Panc1 (cell line): ENCODE data around the gene PPIL1. TPM values are rescaled to one million over a fixed set of nuclear protein-coding genes. Genes with fewer than 3 reads are reported as not detected.

ENCODE experiments used
- ATAC-seq: fragments of 200-7000 bp; cut with Tn5 transposase; 2 replicates; pipeline ENCODE4 v1.9.1; 2020; ENCODE audit warnings: mild to moderate bottlenecking, moderate library complexity
- BruUV-seq: library from RNA; stranded (reverse); fragments of 400-500 nt; replicated peaks from 2 replicates; lab custom pipeline; 2021; lab: Mats Ljungman, UMichigan
- CTCF ChIA-PET: fragments of 300-600 bp; sonication (Branson Sonifier 250); formaldehyde crosslinking; loops from one replicate; lab custom pipeline; 2022; ENCODE audit warnings: antibody characterized with exemption; lab: Charles Lee
- POLR2A ChIA-PET: fragments of 300-600 bp; sonication (Branson Sonifier 250); formaldehyde crosslinking; loops from one replicate; lab custom pipeline; 2022; ENCODE audit warnings: antibody characterized with exemption; lab: Charles Lee
- DNase-seq: peaks from one replicate; pipeline ENCODE4 v3.0.0-alpha.2; 2010; ENCODE audit warnings: low read depth, low spot score
- H3K27ac ChIP-seq: 2 replicates; pipeline ENCODE4 v1.5.1; 2011; ENCODE audit warnings: mild to moderate bottlenecking, low read length, inconsistent platforms
- H3K27me3 ChIP-seq: fragments of 200-500 bp; sonication (Bioruptor generic); 2 replicates; pipeline ENCODE4 v1.6.0; 2014; ENCODE audit warnings: low read length, inconsistent platforms; ENCODE audit not compliant: control insufficient read depth, insufficient read depth
- H3K36me3 ChIP-seq: fragments of 200-500 bp; sonication (Bioruptor generic); 2 replicates; pipeline ENCODE4 v1.5.1; 2014; ENCODE audit warnings: inconsistent platforms, mild to moderate bottlenecking, low read length, moderate library complexity; ENCODE audit not compliant: control insufficient read depth, insufficient read depth
- H3K4me1 ChIP-seq: 2 replicates; pipeline ENCODE4 v1.5.1; 2011; ENCODE audit warnings: inconsistent platforms, mild to moderate bottlenecking, low read length, moderate library complexity; ENCODE audit not compliant: control insufficient read depth, insufficient read depth
- H3K4me3 ChIP-seq, 2 experiments: 2 replicates each; pipeline ENCODE4 v1.5.1; 2011 to 2012; ENCODE audit warnings: low read depth in 2 of 2, low read length in 2 of 2, mild to moderate bottlenecking in 2 of 2, inconsistent platforms in 1 of 2, moderate library complexity in 1 of 2
- H3K9me3 ChIP-seq: fragments of 200-500 bp; sonication (Bioruptor generic); 2 replicates; pipeline ENCODE4 v1.5.1; 2014; ENCODE audit warnings: low read depth, mild to moderate bottlenecking, inconsistent platforms, low read length, moderate library complexity; ENCODE audit not compliant: control insufficient read depth, insufficient read depth
- SIN3A ChIP-seq: IDR thresholded peaks from 2 replicates; pipeline ENCODE4 v1.6.1; 2012; ENCODE audit warnings: low read depth, mild to moderate bottlenecking, low read length, moderate library complexity, borderline replicate concordance; ENCODE audit not compliant: insufficient read depth
- TCF7L2 ChIP-seq: IDR thresholded peaks from 2 replicates; pipeline ENCODE4 v1.6.1; 2011; ENCODE audit warnings: mild to moderate bottlenecking, low read depth, low read length, inconsistent platforms
- in situ Hi-C: cut with HindIII; loops from 2 replicates; pipeline ENCODE4 v1.10.0; 2016; ENCODE audit warnings: low sequenced_read_pairs, low pct_unique_long_range_greater_than_20kb
- intact Hi-C: fragments of 100-400 bp; cut with micrococcal nuclease; formaldehyde crosslinking; loops from one replicate; pipeline ENCODE4 v1.10.0; 2022; ENCODE audit not compliant: unreplicated experiment
- total RNA-seq: library from RNA; stranded (reverse); gene quantifications from one replicate; pipeline ENCODE4 v1.2.1, GENCODE V29; 2021; ENCODE audit not compliant: unreplicated experiment
- TF ChIP-seq, protein P1 (sequence below), 2 experiments: IDR thresholded peaks; 2 replicates each; pipeline ENCODE4 v1.6.1; 2011 to 2012; ENCODE audit warnings: low read depth in 2 of 2, control low read depth in 1 of 2, low read length in 1 of 2, mild to moderate bottlenecking in 1 of 2, moderate library complexity in 1 of 2; ENCODE audit not compliant: insufficient read depth in 1 of 2
- TF ChIP-seq, protein P2 (sequence below): fragments of 450-650 bp; IDR thresholded peaks from 2 replicates; pipeline ENCODE4 v1.5.1; 2017; ENCODE audit warnings: mild to moderate bottlenecking

Gene PPIL1
- total RNA-seq, 1 experiment from 2014 or later, result 44.1 TPM

DNA sequence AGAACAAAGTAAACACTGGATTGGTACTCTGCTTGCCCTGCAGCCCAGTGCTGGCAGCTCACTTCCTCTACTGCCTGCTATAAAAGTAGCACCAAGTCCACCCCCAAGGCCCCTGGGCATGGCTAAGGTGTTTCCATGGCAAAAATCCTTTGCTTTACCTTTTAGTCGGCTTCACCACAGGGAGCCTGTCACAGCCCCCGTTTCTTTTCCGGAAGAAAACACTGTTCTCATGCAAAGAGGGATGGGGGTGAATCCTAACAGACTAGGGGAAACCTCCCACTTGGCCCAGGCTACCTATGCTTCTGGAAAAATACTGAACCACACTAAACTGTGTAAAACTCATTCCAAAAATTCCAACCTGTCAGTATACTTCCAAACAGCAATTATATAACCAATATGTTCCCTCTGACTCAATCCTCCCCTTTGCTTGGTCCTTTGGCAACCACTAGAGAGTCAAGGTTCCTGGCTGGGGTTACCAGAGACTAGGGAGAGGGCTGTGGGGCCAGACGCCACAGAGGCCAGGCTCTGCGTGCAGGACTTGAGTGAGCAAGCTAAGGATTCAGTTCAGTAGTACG lies 16.1 kb downstream of the PPIL1 start:
- ChIA-PET CTCF (interaction anchor here (0.7 kb wide), 1 partner anchor 142 kb away, joined by 3 read pairs; no protein-coding TSS in a partner anchor), POLR2A (no interaction called here)
- peak overlapping the region; percentile 67 for H3K27ac ChIP-seq
- ATAC-seq, result peak; percentile 93
- H3K4me1 ChIP-seq, result peaks cover 9% of the 10 kb centered on the region
- BruUV-seq, result no TSS peak
- H3K36me3 ChIP-seq, result peaks cover 11% of the 10 kb centered on the region
- no peak overlapping the region for H3K4me3 ChIP-seq
- H3K9me3 ChIP-seq, result no peaks in the 10 kb centered on the region
- DNase-seq, result no peak
- intact Hi-C loops, result no loop called here
- no peaks in the 10 kb centered on the region for H3K27me3 ChIP-seq
- in situ Hi-C loops, result no loop called here
- no peak for TF ChIP-seq SIN3A
- TF ChIP-seq, protein P1, sequence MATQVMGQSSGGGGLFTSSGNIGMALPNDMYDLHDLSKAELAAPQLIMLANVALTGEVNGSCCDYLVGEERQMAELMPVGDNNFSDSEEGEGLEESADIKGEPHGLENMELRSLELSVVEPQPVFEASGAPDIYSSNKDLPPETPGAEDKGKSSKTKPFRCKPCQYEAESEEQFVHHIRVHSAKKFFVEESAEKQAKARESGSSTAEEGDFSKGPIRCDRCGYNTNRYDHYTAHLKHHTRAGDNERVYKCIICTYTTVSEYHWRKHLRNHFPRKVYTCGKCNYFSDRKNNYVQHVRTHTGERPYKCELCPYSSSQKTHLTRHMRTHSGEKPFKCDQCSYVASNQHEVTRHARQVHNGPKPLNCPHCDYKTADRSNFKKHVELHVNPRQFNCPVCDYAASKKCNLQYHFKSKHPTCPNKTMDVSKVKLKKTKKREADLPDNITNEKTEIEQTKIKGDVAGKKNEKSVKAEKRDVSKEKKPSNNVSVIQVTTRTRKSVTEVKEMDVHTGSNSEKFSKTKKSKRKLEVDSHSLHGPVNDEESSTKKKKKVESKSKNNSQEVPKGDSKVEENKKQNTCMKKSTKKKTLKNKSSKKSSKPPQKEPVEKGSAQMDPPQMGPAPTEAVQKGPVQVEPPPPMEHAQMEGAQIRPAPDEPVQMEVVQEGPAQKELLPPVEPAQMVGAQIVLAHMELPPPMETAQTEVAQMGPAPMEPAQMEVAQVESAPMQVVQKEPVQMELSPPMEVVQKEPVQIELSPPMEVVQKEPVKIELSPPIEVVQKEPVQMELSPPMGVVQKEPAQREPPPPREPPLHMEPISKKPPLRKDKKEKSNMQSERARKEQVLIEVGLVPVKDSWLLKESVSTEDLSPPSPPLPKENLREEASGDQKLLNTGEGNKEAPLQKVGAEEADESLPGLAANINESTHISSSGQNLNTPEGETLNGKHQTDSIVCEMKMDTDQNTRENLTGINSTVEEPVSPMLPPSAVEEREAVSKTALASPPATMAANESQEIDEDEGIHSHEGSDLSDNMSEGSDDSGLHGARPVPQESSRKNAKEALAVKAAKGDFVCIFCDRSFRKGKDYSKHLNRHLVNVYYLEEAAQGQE (IDR thresholded peaks at IDR 0.05; ENCODE audit: insufficient read depth in 1 of 2, low read depth in 2 of 2, low read length in 1 of 2), result no peak
- peak; percentile 32 for TF ChIP-seq TCF7L2

GRCh38 chr6:36857325-36857724 lies 17.3 kb downstream of the PPIL1 start:
- no peak for DNase-seq
- ChIA-PET CTCF (interaction anchor here (0.7 kb wide), 1 partner anchor 73 kb away, joined by 3 read pairs; no protein-coding TSS in a partner anchor), POLR2A (no interaction called here)
- peaks cover 9% of the 10 kb centered on the region for H3K4me1 ChIP-seq
- TF ChIP-seq, protein P2, sequence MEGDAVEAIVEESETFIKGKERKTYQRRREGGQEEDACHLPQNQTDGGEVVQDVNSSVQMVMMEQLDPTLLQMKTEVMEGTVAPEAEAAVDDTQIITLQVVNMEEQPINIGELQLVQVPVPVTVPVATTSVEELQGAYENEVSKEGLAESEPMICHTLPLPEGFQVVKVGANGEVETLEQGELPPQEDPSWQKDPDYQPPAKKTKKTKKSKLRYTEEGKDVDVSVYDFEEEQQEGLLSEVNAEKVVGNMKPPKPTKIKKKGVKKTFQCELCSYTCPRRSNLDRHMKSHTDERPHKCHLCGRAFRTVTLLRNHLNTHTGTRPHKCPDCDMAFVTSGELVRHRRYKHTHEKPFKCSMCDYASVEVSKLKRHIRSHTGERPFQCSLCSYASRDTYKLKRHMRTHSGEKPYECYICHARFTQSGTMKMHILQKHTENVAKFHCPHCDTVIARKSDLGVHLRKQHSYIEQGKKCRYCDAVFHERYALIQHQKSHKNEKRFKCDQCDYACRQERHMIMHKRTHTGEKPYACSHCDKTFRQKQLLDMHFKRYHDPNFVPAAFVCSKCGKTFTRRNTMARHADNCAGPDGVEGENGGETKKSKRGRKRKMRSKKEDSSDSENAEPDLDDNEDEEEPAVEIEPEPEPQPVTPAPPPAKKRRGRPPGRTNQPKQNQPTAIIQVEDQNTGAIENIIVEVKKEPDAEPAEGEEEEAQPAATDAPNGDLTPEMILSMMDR, result no peak
- TF ChIP-seq SIN3A, result no peak
- H3K36me3 ChIP-seq, result peaks cover 11% of the 10 kb centered on the region
- no peaks in the 10 kb centered on the region for H3K9me3 ChIP-seq
- peak overlapping the region; percentile 67 for H3K27ac ChIP-seq
- no TSS peak for BruUV-seq
- intact Hi-C loops (no loop called here), in situ Hi-C loops (no loop called here)
- ATAC-seq, result no peak
- H3K27me3 ChIP-seq, result no peaks in the 10 kb centered on the region
- H3K4me3 ChIP-seq, result no peak overlapping the region

DNA sequence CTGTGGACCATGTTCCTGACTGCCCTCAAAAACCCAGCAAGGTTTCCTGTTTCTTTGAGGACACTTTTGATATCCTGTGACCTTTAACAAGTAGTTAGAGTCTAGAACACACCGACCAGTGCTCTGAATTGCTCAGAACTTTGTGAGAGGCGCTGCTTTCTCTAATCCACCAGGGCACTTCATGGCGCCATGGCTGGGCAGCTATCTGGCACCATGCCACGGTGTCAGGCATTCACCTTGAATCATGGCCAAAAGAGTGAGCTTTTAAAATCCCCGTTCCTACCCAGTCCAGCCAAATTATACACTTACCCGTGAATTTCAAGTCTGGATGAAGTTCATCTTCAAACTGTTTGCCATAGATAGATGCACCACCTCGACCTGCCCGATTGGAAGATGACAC lies 18.3 kb downstream of the PPIL1 start:
- Histone ChIP-seq H3K36me3 (peaks cover 11% of the 10 kb centered on the region), H3K4me3 (no peak overlapping the region), H3K27me3 (no peaks in the 10 kb centered on the region), H3K9me3 (no peaks in the 10 kb centered on the region), H3K27ac (peak overlapping the region; percentile 67; the same call in 1 of the 2 replicates), H3K4me1 (peaks cover 9% of the 10 kb centered on the region)
- POLR2A ChIA-PET, result no interaction called here
- DNase-seq, result no peak
- no TSS peak for BruUV-seq
- intact Hi-C loops, result no loop called here
- CTCF ChIA-PET, result no interaction called here
- in situ Hi-C loops, result no loop called here
- TF ChIP-seq SIN3A, result no peak
- TF ChIP-seq TCF7L2, result no peak
- TF ChIP-seq, protein P1 (IDR thresholded peaks at IDR 0.05; ENCODE audit: insufficient read depth in 1 of 2, low read depth in 2 of 2, low read length in 1 of 2), result no peak
- no peak for ATAC-seq
